Inflammatory macrophage treated with lipopolysaccharide for 4 hours (primary cell): ENCODE measurements around the gene HNRNPH1.

ENCODE experiments used
- DNase-seq: peaks from one replicate; pipeline ENCODE4 v3.0.0-alpha.2; 2020

The HNRNPH1 gene

DNA sequence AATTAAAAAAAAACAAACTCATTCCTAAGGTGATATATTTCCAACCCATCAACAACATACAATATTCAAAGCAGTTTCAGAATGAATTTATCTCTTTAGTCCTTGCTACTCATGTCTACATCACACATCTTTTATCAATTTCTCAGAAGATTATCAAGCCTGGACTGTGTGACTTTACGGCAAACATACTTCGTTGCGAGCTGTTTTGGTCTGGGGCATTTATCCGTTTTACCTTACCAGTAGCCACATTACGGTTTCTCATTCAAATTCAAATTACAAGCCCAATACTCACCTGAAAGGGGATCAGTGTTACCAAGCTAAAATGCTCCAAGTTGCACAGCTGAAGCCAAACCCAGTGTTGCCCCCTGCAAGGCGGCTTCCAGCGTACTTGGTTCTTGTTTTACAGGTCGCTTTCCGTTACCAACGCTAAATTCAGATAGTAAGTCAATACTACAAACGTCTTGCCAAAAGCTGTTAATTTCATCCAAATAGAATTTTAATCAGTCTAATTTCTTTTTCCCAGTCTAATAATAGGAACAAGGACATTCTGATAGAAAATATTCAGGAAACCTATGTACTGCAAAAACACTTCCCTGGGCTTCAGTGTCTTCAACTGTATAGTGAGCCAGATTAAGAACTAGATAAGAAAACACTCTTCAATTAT lies 1.8 kb downstream of the HNRNPH1 start:
- DNase-seq = no peak

DNA sequence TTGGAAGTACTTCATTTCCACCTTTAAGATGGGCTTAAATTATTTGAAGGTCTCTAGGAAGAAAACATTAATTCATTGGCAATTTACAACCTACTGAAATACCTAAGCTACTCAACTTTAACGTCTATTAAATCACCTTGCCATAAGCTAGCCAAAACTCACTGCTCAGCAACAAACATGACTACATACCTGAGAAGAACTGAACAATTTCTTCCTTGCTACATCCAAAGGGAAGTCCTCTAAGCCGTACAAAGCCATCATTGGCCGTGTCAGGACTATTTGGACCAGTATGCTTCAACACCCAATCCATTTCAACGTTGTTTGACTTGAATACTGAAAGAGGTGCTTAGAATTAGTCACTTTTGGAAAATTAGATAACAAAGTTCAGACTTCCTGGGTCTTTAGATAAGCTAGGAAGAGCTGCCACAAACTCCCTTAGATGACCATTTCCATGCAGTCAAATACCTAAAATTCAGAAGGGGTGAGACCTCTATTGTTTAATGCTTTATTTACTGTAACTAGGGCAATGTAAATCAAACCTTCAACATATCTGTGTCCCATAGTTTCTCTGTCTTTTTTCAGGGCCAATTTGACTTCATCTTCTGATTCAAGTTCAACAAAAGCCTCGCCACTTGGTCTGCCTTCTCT lies 2.6 kb downstream of the HNRNPH1 start:
- DNase-seq = no peak

DNA sequence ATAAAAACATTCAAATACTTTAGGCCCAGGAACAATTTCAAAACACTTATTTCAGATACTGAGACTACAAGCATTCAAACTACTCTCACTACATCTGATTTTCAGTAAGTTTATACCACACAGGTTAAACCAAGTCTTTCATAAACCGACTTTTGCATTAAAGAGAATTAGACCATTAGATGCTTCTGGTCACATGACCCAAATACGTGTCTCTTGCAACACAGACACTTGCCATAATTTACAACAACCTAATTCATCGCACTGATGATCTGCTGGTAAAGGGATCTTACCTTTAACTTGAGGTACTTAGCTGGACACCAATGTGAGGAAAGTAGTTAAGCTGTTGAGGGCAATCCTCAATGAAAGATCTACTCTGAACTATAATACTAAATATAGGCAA lies 3.2 kb downstream of the HNRNPH1 start:
- DNase-seq = peak; percentile 22

DNA sequence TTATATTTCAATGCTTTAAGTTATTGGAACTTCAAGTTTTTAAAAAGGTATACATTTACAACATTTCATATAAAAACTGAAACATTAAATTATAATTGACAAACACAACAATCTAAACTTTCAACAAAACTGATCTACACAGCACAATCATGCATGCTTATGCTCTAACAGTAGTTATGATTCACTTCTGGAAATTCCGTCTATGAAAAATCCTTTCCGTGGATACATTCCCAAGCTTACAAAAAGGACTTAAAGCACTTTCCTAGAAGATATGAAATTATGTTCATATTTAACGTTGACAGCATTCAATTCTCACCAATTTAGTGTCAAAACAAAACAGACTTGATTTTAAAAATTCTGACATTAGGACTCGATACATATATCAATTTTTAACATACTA lies 3.7 kb downstream of the HNRNPH1 start:
- DNase-seq = peak; percentile 19

DNA sequence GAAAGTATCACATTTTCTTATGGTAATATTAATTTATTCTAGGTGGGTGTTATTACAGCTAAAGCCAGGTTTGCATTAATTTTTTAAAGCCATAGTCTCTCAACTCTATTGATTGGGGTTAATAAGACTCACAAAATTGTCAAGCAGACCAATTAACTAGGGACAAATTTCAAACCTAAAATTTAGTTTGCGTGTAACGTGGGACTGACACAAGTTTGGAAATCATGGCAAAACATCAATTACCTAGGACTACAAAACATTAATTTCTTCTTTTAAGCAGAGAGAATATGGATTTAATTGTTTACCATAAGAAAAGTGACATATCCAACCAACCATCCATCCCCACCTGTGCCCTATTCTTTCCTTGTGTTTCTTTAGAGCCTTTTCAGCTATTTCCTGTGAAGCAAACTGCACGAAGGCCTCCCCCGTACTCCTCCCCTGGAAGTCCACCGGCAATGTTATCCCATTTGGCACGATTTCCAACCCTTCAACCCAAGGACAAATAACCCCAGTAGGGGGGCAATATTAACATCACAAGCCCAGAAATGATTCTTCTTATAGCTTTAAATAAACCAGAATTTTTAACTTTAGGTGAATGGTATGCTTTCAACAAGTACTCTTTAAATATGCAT lies 4.4 kb downstream of the HNRNPH1 start:
- DNase-seq = no peak

DNA sequence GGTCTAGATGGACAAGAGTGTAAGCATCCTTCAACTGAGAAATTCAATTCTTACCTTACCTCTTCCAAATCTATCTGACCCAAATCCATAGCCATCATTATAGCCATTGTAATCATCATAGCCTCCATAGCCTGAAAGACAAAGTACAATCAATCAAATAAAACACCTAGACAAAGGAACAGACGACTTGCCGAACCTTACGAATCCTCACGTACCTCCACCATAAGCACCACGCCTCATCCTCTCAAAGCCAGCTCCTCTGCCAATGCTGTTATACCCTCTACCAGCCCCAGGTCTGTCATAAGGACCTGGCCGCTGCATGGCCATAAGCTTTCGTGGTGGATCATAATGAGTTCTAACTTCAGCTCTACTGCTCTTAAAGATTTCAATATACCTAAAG lies 5.5 kb downstream of the HNRNPH1 start:
- DNase-seq = no peak

DNA sequence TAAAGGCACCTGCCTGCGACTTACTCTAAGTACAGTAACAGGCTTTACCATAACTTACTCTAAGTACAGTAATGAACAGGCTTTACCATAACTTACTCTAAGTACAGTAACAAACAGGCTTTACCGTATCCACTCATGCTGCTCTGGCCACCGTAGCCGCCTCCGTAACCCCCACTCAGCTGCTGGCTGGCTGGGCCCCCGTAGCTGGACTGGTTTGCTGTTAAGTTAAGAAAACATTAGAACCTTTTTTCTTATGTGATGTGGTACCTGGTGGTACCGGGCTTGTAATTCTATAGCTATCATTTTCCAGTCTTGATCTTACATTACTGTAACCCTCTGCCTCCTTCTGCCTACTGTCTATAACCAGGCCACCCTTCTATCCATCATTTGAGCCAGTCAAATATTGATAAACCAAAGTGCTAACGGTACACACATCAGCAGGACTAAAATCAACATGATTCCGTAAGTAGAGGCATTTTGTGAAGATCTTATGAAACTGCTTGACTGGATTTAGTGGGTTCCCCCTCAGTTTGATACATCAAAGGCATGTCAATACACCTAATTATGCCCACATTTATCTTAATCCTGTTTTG lies 7.4 kb downstream of the HNRNPH1 start:
- no peak for DNase-seq

DNA sequence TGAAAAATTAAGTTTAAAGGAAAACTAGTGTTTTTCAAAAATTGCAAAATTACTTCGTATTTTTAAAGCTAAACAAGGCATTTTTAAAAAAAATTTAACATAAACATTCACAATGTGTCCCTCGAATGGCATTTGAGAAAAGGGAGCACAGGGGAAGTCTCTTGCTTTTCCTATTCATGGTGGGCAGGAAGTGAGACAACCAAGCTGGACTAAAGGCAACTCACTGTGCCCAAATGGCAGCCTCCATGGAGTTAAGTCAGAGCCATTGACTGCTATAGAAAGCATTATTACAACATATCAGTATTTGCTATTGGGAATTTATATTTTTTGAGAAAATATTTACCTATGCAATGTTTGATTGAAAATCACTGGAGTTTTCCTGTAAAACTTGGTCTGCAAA lies 8.3 kb downstream of the HNRNPH1 start:
- DNase-seq = no peak

DNA sequence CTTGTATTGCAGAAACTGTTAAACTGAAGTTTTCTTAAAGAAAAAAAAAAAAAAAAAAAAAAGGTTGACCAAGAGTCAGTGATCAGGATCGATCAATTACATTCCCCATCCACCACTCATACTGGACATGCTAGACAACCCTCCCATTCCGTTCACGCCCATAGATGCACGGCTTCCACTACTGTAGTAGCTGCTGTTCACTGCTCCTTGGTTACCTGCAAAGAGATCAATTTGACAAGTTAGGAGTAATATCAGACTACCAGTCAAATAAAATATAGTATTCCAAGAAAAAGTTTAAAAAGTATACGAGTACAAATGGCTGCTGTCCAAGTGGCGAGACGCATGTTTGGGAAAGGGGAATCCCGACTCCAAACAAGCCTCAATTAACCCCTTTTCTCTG lies 8.7 kb downstream of the HNRNPH1 start:
- DNase-seq = no peak

DNA sequence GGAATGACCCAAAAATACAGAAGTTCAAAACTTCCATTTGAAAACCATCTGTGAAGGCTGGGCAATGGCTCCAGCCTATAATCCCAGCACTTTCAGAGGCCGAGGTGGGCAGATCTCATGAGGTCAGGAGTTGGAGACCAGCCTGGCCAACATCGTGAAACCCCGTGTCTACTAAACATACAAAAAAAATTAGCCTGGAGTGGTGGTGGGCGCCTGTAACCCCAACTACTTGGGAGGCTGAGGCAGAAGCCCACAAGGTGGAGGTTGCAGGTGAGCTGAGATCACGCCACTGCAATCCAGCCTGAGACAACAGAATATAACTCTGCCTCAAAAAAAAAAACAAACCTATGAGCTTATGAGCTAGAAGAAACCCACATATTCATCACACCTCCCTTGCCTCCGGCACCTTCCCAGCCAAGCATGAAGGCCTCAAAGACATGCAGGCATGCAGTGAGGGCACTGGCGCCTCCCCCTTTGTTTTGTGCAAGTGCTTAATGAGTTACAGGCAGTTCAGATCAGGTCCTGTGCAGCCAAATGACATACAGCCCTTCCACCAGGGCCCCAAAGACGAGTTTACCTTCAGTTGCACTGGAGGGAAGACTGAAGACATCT lies 9.9 kb downstream of the HNRNPH1 start:
- DNase-seq = no peak

DNA sequence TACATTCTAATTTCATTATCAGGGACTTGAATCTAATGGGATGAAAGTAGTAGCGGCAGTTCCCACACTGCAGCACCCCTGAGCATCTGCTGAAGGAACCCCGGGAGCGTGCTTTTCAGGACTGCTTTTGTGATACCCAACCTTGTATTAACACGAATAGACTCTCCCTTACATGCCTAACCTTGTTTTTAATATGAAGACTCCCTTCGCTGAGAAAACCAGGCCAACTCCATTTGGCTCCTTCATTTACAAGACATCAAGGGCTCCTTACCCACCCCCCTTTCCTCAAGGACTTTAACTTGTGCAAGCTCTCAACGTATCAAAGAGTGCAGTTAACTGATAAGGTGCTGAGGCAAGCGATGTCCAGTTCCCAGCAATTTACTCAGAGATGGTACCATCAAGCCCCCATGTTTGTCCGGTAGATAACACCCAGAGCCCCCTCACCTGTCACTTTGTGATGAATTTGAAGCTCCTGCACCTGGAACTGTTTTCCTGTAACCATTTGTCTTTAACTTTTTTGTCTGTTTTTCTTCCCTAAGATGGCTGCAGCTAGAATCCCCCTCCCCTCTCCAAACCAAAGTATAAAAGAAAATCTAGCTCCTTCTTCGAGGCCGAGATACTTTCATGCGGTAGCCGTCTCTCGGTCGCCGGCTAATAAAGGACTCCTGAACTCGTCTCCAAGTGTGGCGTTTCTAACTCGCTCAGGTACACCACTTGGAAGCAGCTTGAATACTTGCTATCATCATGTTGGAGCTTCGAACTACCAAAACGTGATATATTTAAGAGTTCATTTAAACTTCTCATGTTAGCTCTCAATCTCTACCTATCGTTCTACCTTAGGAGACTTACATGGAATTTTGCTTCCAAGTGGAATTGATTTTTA lies 10.7 kb downstream of the HNRNPH1 start:
- DNase-seq = no peak

DNA sequence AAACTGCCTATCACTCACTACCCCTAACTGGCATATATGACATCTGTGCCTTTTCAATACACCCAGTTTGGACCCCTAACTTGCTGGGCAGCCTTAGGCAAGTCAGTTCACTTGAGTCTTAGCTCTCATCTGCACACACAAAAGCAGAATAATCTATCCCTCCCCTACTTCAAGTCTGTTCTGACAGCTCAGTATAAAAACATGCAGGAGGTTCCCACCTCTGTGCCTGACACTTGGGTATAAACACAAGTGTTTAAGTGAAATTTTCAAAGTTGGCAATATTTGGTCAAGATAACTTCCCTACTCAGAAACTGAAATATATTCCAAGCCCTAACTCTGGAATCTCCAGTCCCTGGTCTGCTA lies 12.6 kb downstream of the HNRNPH1 start:
- DNase-seq = no peak

DNA sequence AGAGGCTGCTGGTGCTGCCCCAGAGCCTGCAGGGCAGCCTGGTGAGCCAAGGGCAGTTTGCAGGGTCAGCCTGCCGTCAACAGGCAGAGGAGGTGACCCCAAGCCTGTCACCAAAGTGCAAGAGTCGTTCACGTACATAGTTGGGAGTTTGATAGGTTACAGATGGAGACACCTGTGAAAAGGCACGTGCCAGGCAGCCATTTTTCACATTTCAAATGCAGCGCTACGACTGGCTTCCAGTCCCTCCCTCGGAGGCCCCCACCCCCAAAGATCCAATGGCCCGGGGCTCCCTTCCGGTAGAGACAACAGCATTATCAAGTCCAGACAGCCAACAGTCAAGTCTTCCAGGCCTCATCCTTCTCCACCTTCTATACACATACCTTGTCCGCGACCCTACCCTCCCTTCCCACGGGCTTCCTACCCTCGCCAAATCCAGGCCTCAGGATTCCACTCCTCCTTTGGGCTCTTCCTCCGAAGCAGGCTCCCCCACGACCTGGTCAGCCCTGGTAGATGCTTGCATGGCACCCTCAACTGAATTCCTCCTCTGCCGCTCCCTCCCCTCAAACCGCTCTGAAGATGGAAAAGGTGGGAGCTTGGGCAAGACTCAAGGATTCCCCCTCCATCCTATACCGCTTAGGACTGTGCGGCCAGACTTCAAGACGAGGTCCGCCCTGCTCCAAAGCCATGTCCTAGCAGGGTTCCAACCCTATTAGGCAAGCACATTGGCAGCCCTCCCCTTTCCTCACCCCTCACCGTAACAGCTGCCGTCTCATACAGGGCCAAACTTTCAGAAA lies 13.2 kb downstream of the HNRNPH1 start:
- DNase-seq = no peak

DNA sequence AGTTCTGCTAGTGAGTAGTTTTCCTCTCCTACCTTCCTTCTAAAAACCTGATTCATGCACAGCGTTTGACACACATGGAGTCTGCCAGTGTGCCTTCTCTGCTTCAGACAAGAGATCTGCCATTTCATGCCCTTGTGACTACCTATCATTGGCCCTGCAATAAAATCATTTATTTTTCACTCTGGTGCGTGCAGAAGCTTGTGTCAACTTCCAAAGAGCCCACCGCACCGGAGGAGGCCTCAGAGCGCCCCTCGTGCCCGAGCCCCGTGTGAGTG lies 13.7 kb downstream of the HNRNPH1 start:
- DNase-seq = no peak

DNA sequence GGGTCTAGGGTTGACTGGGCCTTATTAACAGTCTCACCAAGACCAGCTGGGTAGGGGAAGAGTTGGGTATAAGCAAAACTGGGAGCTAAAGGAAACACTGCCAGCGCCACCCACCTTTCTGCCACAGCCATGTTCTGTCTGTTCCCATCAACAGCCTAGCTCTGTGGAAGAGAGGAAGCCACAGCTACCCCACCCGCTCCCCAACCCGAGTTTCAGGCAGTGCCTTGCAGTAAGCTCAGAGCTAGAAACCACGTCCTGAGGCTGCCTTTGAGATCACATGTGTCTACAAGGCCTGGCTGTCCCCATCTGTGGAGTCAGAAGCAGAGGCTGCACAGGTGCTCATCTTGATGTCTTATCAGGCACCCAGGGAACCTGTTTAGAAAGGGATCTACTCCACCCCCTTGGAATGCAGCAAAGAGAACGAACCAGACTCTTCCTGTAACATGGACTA lies 15.3 kb downstream of the HNRNPH1 start:
- DNase-seq = peak; percentile 20

DNA sequence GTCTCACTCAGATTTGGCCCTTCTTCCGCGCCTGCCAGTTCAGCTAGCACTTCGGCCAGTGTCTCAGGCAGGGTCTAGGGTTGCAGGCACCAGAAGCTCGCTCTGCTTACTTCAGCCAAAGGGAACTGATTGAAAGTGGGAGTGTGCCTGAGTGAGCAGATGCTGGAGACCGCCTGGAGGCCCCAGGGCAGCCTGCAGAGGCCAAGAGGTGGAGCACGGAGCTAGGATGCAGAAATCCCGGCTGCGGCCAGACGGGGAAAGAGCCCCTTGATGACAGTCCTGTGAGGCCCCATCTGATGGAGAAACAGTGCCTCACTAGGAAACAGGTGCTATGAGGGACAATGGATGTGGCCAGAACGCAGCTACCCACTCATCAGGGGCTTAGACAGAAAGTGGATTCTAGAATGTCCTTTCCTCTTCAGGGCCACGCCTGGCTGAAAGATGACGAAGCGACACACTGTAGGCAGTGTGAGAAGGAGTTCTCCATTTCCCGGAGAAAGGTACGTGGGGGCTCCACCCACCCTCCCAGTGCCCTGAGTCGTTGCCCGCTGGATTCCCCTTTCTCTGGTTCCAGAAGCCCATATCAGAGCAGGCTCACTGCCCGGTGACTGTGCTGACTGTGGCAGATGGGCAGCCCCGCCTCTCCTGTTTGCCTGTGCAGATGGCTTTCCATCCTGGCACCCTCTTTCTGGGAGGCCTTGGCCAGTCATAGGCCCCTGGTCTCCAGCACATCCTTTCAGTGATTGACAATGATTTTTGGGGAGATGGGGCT lies 16.1 kb downstream of the HNRNPH1 start:
- peak; percentile 73 for DNase-seq

DNA sequence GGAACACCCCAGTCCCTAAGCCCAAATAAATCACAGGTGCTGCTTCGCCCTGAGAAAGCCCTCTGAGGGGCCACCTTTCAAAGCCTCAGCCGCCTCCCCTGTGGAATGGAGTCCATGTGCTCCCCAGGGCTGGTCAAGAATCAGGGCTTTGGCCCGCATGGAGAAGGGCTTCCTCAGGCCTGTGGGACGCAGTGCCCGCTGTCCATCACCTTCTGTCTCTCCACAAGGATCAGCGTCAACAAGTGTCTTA lies 16.6 kb downstream of the HNRNPH1 start:
- DNase-seq = no peak

DNA sequence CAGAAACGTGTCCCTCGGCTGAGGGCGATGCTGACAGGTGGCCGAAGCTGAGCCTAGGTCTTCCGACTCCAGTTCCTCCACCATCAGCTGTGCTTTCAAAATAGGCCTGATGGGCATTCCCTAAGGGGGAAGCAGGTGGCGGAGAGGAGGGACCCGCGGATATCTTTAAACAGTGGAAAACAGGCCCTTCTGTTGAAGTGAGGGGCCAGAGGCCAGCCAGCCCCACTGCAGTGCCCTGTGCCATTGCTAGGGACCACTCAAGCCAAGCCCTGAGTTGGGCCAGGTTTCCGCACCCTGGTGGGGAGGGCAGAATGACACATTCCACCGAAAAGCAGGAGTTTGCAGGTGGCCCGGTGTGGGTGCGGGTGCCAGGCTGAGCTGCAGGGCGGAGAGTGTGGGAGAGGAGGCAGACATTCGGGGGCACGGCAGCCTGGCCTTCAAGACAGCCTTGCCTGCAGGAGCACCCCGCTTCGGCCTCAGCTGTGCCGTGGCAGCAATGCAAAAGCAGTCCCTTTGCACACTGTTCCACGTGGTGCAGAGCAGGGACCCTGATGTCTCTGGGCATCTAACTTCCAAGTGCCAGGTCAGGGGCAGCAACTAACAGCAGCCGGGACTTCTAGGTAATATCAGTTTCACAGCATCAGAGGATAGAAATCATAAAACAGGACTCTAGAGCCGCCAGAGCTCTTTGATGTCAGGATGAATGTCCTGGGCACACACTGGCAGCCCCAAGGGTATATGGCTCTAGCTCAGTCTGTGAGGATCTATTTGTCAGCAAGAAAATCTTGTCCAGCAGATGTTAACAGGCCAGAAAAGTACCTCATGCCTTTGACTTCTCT lies 17.2 kb downstream of the HNRNPH1 start:
- no peak for DNase-seq

DNA sequence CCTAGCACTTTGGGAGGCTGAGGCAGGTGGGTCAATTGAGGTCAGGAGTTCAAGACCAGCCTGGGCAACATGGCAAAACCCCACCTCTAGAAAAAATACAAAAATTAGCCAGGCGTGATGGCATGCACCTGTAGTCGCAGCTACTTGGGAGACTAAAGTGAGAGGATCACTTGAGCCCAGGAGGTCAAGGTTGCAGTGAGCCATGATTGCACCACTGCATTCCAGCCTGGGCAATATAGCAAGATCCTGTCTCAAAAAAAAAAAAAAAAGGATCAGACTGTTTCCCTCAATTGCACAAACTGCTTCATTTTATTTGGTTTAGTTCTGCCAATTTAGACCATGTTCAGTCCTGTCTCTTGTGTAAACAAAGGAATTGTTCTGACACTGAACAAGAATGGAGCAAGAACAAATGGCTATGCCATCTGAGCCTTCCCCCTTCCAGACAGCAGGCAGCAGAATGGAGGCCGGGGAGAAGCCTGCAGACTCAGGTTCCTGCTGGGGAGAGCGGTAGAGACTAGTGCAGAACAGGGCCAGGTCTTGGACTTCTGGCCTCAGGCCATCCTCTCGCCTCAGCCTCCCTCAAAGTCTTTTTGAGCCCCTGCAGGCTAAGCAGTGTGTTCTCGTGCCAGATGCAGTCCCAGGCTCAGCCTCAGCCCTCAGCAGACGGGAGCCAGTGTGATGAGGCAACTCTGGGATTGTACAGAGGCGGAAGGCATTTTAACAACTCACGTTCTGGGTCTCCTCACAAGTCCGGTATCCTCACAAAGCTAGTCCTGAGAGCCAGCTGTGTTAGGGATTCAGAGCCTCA lies 18.2 kb downstream of the HNRNPH1 start:
- no peak for DNase-seq

DNA sequence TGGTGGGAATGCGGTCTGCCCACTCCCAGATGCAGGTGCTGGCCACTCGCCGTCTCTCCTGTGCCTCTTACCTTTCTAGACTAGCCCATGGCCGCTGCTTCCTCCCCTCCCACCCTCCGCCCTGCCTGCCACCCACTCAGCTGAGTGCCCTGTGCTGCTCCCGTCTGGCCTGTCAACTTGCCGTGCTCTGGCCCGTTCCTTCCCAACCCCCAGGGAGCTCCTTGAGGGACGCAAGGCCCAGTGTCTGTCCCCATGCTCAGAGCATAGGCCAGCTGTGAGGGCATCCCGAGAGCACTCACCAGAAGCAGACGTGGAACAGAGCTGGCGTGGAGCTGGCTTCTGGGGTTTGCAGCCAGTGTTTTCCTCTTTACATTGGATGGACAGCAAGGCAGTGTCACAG lies 20.2 kb downstream of the HNRNPH1 start:
- DNase-seq = no peak
